ENCODE results near the gene RAB36.

RAB36 gene

DNA sequence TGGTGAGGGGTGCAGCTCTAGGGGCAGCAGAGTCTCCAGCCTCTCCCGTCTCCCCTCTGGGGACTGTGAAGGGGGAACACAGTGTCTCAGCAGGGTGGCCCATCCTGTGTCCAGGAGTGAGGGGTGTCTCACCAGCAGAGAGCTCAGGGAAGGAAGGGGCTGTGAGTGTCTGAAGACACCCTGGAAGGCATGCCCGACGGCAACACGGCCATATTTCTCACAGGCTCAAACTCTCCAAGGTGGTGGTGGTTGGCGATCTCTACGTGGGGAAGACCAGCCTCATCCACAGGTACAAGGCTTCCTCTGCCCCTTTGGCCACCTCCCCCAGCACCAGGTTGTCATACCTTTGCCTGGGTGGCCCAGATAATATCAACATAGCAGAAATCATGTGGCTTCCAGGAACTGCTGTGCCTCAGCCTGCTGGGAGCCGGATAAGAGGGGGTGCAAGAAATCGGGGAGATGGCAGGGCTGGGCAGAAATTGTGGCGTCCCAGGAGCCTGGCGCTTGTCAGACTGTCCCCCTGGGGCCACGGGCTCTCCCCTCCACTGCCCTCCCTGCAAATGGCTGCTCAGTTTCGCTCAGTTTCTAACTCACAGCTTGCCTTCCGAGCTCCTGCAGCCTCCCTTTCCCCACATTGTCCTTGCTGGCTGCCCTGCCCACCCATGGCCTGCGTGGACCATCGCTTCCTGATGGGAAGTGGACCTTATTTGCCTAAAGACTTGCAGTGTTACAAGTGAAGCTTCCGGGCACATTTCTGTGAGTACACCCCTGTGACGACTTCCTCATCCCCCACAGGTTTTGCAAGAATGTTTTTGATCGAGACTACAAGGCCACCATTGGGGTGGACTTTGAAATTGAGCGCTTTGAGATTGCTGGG is 7.2 kb downstream of the RAB36 start:
- Mint-ChIP-seq H3K27me3 (no peaks in the 10 kb centered on the region), H3K27ac (peak overlapping the region; percentile 65), H3K9me3 (no peaks in the 10 kb centered on the region)

DNA sequence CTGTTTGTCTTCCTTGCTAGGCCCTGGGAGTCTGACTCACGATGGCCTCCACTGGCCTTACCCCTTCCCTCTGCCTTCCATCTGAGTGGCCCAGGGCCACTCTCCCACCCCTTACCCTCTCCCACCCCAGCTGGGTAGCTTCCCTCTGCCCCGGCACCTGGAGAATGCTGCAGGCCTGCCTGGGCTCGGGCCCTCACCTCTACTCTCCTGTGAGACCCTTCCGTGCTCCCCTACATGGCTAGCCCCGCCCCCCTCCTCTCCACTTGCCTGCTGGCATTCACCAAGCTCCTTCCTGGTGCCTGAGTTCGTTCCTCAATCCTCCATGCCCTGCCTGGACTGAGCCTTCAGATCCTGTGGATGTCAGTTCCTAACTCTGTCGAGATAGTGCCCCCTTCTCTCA is 8.7 kb downstream of the RAB36 start:
- Mint-ChIP-seq H3K9me3 (no peaks in the 10 kb centered on the region), H3K4me3 (no peak overlapping the region), H3K4me1 (ENCODE audit: low read depth) (peaks cover 13% of the 10 kb centered on the region), H3K27ac (no peak overlapping the region), H3K27me3 (no peaks in the 10 kb centered on the region), H3K36me3 (ENCODE audit: low read depth) (no peaks in the 10 kb centered on the region)

More for the DNA sequence above, 7.2 kb downstream of the RAB36 start:
- Mint-ChIP-seq H3K4me1 (ENCODE audit: low read depth) (peaks cover 13% of the 10 kb centered on the region), H3K4me3 (no peak overlapping the region), H3K36me3 (ENCODE audit: low read depth) (no peaks in the 10 kb centered on the region)

DNA sequence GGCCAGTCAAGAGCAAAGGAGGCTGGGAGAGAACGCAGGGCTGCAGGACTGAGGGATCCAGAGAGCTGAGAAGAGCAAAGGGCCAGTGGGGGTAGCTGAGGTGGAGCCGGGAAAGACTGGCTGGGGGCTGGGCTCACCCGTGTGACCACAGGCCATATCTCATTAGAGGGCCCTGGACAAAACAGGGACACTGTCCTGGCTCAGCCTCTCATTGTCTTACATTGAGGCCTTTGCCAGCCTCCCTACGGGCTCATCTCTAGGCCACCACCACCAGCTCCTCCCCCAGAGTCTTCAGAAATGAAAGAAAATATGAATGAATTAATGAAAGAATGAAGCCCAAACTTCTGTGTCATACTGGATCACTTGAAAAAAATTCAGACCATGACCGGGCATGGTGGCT is 9.2 kb downstream of the RAB36 start:
- H3K9me3 Mint-ChIP-seq, result no peaks in the 10 kb centered on the region
- no peaks in the 10 kb centered on the region for H3K27me3 Mint-ChIP-seq
- H3K4me1 Mint-ChIP-seq (ENCODE audit: low read depth), result peaks cover 13% of the 10 kb centered on the region
- H3K27ac Mint-ChIP-seq, result no peak overlapping the region
- no peaks in the 10 kb centered on the region for H3K36me3 Mint-ChIP-seq (ENCODE audit: low read depth)
- no peak overlapping the region for H3K4me3 Mint-ChIP-seq

DNA sequence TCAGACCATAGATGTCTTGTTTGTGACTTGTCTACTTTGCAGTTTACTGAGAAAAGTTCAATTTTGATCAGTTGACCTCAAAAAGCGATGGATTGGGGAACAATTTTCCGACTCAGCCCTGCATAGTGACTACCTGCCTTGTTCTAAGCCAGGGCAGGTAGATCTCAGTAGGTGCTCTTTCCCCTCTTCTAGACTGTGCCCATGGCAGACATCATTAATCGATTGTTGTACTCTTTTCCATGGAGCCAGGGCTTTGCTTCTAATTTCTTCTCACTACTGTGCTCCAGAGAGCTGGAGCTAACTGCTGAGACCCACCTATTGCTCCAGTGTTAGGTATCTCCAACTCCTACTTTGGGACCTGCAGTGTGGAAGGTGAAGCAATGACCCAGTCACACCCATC is 9.9 kb downstream of the RAB36 start:
- no peaks in the 10 kb centered on the region for H3K9me3 Mint-ChIP-seq

DNA sequence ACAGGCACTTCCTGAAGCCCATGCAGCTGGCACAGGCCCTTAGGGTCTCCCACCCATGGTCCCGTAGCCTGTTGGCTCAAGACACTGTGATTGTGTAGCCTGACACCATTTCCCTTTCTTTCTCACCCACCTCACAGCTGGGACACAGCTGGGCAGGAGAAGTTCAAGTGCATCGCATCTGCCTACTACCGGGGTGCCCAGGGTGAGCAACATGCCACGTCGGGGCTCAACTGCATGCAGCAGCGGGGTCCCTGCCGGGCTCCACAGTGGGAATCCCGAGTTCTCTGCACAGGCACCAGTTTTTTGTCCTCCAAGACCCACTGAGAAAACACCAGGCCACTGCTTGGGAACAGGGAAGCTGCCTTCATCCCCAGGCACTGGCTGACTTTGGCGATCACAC is 10.6 kb downstream of the RAB36 start:
- Mint-ChIP-seq H3K4me3 (no peak overlapping the region), H3K27me3 (no peaks in the 10 kb centered on the region), H3K4me1 (ENCODE audit: low read depth) (peaks cover 13% of the 10 kb centered on the region), H3K27ac (no peak overlapping the region), H3K9me3 (no peaks in the 10 kb centered on the region), H3K36me3 (ENCODE audit: low read depth) (no peaks in the 10 kb centered on the region)

More for the DNA sequence above, 9.9 kb downstream of the RAB36 start:
- H3K4me1 Mint-ChIP-seq (ENCODE audit: low read depth), result peaks cover 13% of the 10 kb centered on the region
- H3K27ac Mint-ChIP-seq, result no peak overlapping the region
- H3K36me3 Mint-ChIP-seq (ENCODE audit: low read depth), result no peaks in the 10 kb centered on the region
- H3K4me3 Mint-ChIP-seq, result no peak overlapping the region
- no peaks in the 10 kb centered on the region for H3K27me3 Mint-ChIP-seq

DNA sequence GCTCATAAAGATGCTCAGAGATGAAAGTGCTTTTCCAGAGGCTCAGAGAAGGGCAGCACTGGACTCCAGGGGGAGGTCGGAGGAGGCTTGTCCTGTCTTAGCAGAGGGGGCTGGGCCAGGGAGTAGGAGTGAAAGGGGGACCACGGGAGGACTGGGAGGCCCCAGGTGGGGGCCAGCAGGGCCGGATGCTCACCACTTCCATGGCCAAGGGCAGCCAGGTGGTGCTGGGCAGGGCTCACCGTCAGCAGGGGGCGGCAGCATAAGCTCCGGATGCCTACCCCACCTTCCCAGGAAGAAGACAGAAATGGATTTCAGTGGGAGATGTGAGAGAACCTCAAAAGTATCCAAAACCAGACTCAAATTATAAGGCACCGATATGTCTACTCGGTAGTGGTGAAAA is 11.0 kb downstream of the RAB36 start:
- Mint-ChIP-seq H3K9me3 (no peaks in the 10 kb centered on the region), H3K4me1 (ENCODE audit: low read depth) (peaks cover 13% of the 10 kb centered on the region), H3K36me3 (ENCODE audit: low read depth) (no peaks in the 10 kb centered on the region), H3K27me3 (no peaks in the 10 kb centered on the region), H3K27ac (no peak overlapping the region), H3K4me3 (no peak overlapping the region)

DNA sequence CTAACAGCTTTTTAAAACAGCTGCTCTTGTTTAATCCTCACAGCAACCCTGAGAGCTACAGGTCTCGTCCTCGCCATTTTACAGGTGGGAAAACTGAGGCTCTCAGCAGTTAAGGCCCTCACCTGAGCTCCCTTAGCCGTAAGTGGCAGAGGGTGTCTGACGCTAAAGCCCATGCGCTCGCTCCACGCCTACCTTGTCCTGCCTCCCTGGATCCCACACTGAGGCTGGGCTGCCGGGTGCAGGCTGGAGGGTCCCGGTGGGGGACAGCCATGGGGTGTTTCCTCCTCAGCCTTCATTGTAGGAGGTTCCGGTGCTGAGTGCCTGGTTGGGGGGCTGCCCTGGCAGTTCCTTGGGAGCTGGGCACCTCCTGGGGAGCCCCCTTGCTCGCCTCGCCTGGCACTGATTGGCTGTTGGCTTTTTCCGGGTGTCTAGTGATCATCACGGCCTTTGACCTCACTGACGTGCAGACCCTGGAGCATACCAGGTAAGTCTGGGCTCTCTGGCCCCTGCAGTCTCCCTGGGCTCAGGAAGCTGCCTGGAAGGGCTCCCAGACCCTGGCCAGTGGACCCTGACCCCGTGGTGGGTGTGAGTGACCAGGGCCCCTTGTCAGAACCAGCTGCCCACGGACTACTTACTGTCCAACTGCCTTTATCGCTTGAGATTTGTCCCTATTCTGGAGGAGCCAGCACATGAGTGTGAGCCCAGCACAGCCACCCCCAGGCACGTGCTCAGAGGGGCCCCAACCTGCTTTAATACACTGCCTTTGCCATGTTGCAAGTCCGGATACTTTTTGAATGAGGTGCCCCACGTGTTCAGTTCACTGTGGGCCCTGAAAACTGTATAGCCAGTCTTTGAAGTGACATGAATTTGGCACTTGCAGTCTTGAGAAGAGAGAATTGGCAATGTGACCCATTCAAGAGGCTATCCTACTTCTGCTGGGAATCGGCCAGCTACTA is 12.6 kb downstream of the RAB36 start:
- H3K36me3 Mint-ChIP-seq (ENCODE audit: low read depth), result no peaks in the 10 kb centered on the region
- H3K27me3 Mint-ChIP-seq, result no peaks in the 10 kb centered on the region
- H3K27ac Mint-ChIP-seq, result no peak overlapping the region
- H3K9me3 Mint-ChIP-seq, result no peaks in the 10 kb centered on the region
- H3K4me1 Mint-ChIP-seq (ENCODE audit: low read depth), result peaks cover 8% of the 10 kb centered on the region
- no peak overlapping the region for H3K4me3 Mint-ChIP-seq

DNA sequence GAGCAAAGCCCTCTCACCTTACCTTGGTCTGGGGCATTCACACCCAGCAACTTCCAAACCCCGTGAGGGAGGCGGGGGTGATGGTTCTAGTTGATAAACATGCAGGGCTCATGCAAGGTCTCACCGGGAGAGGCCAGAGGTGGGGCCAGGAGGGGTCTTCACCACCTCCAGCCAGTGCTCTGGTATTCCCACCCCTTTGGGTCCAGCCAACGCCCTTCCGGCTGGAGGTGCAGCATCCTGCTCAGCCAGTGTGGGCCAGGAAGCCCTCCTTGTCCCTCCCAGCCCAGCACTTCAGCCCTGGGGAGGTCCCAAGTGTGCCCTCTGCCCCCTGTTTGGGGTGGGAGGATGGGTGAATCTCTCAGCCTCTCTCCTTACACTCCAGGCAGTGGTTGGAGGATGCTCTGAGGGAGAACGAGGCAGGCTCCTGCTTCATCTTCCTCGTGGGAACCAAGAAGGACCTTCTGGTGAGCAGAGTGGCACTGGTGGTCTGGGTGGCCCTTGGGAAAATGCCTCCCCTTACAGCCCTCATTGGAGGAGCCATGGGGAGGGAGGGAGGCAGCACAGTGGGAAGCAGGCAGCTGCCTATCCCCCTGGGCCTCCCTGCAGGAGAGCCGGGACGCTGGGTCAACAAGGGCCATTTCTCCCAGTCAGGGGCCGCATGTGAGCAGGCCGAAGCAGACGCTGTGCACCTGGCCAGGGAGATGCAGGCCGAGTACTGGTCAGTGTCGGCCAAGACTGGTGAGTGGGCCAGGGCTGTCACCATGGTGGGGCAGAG is 13.4 kb downstream of the RAB36 start:
- Mint-ChIP-seq H3K4me1 (ENCODE audit: low read depth) (peaks cover under 1% of the 10 kb centered on the region), H3K27me3 (no peaks in the 10 kb centered on the region), H3K4me3 (no peak overlapping the region), H3K9me3 (no peaks in the 10 kb centered on the region), H3K27ac (no peak overlapping the region), H3K36me3 (ENCODE audit: low read depth) (no peaks in the 10 kb centered on the region)

DNA sequence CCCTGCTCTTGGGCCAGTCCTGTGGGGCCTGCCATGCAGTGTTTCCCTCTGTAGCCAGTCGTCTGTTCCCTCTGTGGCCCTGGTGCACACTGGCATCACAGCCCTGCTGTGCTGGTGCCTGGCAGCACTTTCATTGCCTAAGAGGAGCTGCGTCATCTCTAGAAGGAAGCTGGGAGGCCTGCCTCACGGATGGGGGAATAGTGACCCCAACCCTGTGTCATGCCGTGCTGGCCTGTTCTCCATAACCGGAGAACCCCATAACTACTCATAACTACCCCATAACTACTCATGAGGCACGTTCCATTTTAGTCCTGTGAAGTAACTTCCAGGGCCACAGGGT is 14.0 kb downstream of the RAB36 start:
- no peaks in the 10 kb centered on the region for H3K9me3 Mint-ChIP-seq
- H3K4me3 Mint-ChIP-seq, result no peak overlapping the region
- no peaks in the 10 kb centered on the region for H3K27me3 Mint-ChIP-seq
- no peak overlapping the region for H3K27ac Mint-ChIP-seq
- H3K4me1 Mint-ChIP-seq (ENCODE audit: low read depth), result no peaks in the 10 kb centered on the region
- no peaks in the 10 kb centered on the region for H3K36me3 Mint-ChIP-seq (ENCODE audit: low read depth)

DNA sequence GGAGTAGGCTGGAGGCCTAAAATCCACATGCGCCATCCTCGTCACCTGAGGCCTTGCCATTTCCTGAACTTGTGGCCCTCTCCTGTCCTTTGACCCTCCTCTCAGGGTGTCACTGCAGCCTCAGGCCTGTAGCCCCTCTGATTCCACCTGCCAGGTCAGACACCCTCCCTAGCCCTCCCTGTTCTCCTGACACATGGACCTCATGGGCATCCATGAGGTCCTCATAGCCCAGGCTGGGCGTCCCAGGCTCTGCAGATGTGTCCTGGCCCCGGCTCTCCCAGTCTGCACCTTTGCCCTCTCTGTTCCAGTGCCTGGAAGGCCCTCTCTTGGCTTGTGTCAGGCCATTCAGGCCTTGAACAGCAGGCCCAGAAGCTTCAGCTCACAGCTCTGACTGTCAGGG is 15.8 kb downstream of the RAB36 start:
- Mint-ChIP-seq H3K9me3 (no peaks in the 10 kb centered on the region), H3K36me3 (ENCODE audit: low read depth) (no peaks in the 10 kb centered on the region), H3K27ac (no peak overlapping the region), H3K4me3 (no peak overlapping the region), H3K27me3 (no peaks in the 10 kb centered on the region), H3K4me1 (ENCODE audit: low read depth) (no peaks in the 10 kb centered on the region)

DNA sequence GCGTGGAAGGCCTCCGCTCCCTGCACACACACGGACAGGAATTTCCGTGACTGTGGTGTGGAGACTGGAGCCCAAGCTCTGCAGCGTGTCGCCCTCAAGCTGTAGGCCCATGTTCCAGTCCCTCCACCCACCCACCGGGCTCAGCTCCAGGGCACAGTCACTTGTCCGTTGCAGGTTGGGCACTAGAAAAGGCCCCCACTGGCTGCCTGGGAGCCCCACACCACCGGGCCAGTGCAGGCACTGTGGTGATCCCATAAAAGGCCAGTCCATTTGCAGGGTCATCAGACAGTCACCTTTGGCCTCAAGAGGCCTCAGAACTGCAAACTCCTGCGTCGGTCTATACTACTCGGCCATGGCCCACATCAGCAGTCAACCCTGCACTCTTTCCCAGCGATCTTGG is 16.3 kb downstream of the RAB36 start:
- H3K9me3 Mint-ChIP-seq, result no peaks in the 10 kb centered on the region
- no peaks in the 10 kb centered on the region for H3K27me3 Mint-ChIP-seq
- H3K36me3 Mint-ChIP-seq (ENCODE audit: low read depth), result no peaks in the 10 kb centered on the region
- H3K4me3 Mint-ChIP-seq, result no peak overlapping the region
- no peaks in the 10 kb centered on the region for H3K4me1 Mint-ChIP-seq (ENCODE audit: low read depth)
- H3K27ac Mint-ChIP-seq, result no peak overlapping the region

DNA sequence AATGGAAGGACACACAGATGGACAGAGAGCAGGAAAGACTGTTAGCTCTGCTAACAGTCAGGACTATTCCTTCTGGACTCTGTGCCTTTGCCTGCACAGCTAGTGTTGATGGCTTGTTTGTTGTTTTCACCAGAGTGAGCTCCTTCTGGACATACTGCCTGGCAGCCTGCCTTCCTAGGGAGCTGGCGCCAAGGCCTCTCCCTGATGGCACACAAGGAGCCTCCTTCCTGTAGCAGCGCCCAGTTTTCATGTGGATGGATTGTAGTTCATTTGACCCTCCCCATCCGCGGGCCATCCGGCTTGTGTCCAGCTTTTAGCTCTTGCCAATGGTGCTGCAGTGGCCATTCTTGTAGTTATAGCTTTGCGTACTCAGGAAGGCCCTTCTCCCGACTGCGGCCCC is 18.4 kb downstream of the RAB36 start:
- Mint-ChIP-seq H3K27ac (no peak overlapping the region), H3K9me3 (no peaks in the 10 kb centered on the region), H3K4me3 (no peak overlapping the region), H3K27me3 (no peaks in the 10 kb centered on the region), H3K4me1 (ENCODE audit: low read depth) (no peaks in the 10 kb centered on the region), H3K36me3 (ENCODE audit: low read depth) (no peaks in the 10 kb centered on the region)

DNA sequence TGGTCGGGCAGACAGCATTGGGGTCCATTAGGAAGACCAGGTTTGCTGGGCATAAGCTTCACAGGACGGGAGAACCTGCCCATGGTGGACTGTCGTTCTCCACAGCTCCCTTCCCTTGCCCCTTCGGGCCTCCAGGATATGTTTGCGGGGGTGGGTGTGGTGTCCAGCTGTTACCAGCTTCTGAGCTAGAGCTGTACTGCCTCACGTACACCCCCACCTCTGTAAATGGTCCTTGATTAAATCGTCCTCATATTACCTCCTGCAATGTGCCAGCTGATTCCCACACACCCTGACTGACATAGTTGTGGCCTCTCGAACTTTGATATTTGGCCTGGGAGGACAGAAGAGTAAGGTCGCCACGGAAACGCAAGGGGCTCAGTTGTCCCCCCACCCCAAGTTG is 18.8 kb downstream of the RAB36 start:
- no peaks in the 10 kb centered on the region for H3K4me1 Mint-ChIP-seq (ENCODE audit: low read depth)
- H3K9me3 Mint-ChIP-seq, result no peaks in the 10 kb centered on the region
- no peaks in the 10 kb centered on the region for H3K27me3 Mint-ChIP-seq
- no peak overlapping the region for H3K27ac Mint-ChIP-seq
- H3K4me3 Mint-ChIP-seq, result no peak overlapping the region
- H3K36me3 Mint-ChIP-seq (ENCODE audit: low read depth), result no peaks in the 10 kb centered on the region

DNA sequence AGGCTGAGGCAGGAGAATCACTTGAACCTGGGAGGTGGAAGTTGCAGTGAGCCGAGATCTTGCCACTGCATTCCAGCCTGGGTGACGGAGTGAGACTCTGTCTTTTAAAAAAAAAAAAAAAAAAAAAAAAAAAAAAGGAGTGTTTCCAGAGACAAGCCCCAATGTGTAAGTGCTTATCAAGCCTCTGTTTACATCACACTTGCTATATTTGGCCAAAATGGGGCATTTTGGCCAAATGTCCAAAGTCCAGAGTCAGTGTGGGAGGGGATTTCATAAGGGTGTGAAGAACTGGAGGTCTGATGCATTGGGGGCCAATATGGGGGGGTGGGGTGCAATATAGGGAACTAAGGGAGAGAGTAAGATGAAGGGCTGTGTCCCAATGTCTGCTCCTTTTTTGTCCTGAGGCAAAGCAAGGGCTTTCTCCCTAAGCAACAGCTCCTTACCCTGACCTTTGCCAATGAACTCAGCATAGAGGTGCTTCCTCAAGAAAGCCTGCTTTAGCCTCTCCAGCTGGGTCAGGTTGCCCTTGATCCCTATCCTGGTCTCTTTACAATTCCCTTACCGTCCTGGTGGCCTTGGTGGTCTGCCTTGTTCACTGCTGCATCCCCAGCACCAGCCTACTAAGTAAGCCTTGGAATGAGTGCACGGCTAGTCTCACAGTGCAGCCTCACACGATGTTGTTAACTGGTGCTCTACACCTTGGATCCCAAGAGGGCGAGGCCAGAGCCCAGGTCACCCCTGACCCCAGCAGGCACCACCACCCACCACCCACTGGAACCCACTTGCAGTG is 21.0 kb downstream of the RAB36 start:
- H3K27ac Mint-ChIP-seq, result no peak overlapping the region
- no peaks in the 10 kb centered on the region for H3K36me3 Mint-ChIP-seq (ENCODE audit: low read depth)
- no peak overlapping the region for H3K4me3 Mint-ChIP-seq
- no peaks in the 10 kb centered on the region for H3K9me3 Mint-ChIP-seq
- no peaks in the 10 kb centered on the region for H3K4me1 Mint-ChIP-seq (ENCODE audit: low read depth)
- H3K27me3 Mint-ChIP-seq, result no peaks in the 10 kb centered on the region

Data from stimulated activated naive CD8-positive, alpha-beta T cell treated with anti-CD3 and anti-CD28 coated beads, Interleukin-15, Interleukin-2, amounts not matched to agents 100 ng/mL and 50 ng/mL, for 24 hours (primary cell).